T1000 (cell line): ENCODE data around the gene ZSCAN16.
"Not testable (repeated sequence)": the region's sequence is repeated elsewhere in the genome, so short reads cannot be mapped to it uniquely, and the experiment has no call there.

Experiments
- DNase-seq: peaks from one replicate; lab custom pipeline; 2025; ENCODE audit warnings: mixed read lengths; lab: John Stamatoyannopoulos, UW

The ZSCAN16 gene

DNA sequence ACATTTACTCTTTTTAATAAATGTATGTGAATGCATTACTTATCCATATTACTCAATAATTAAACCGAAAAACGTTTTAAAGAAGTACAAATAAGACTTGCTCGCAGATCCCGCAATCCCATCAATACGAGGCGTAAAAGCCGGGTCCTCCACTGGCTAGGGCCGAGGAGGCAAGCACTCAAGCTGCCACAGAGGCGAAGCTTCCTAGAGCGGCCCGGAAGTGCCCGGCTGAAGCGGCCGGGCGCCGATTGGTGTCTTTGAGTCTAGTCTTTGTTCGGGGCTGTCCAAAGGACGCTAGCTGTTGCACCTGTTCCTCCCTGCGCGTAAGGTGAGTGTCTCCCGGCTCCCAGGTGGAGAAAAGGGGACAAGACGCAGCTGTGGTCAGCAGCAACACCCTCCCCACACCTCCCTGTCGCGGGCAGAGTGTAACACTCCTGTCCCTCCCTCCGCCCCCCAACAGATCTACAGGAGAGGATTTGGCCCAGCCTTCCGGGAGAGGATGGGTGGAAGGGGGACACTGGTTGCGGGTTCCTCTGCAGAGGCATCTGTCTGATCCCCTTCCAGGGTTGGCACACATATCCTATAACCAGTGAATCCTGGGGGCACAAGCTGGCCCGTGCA lies at the start of gene ZSCAN16:
TSS of gene ZSCAN16 (plus strand) at position 260 of the 621 bp plus-strand sequence. CDS start 835 bp downstream, outside the sequence.
- DNase-seq, result no peak

GRCh38 chr6:28078050-28078449 lies 46.4 kb upstream of the ZSCAN16 start:
- no peak for DNase-seq

DNA sequence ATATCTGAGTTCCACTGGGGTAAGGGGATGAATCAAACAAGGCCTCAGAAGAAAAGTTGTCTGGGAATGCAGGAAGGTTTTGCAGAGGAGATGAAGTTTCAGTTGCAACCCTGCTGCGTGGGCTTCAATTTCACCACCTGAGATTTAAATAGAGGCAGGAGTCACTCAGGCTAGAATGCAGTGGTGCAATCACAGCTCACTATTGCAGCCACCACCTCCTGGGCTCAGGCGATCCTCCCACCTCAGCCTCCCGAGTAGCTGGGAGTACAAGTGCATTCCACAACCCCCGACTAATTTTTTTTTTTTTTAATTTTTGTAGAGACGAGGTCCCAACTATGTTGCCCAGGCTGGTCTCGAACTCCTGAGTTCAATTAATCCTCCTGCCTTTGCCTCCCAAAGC lies 45.6 kb upstream of the ZSCAN16 start:
- DNase-seq, result no peak

DNA sequence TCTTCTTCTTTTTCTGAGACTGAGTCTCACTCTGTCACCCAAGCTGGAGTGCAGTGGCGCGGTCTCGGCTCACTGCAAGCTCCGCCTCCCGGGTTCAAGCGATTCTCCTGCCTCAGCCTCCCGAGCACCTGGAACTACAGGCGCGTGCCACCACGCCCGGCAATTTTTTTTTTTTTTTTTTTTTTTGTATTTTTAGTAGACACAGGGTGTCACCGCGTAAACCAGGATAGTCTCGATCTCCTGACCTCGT lies 44.1 kb upstream of the ZSCAN16 start, which contains the start of gene ZNF165:
TSS of gene ZNF165 (plus strand) at position 188 of the 250 bp plus-strand sequence. CDS start 4,913 bp downstream, outside the sequence.
- not testable (repeated sequence) for DNase-seq

GRCh38 chr6:28080631-28081485 lies 43.6 kb upstream of the ZSCAN16 start:
- peak; percentile 92 for DNase-seq

DNA sequence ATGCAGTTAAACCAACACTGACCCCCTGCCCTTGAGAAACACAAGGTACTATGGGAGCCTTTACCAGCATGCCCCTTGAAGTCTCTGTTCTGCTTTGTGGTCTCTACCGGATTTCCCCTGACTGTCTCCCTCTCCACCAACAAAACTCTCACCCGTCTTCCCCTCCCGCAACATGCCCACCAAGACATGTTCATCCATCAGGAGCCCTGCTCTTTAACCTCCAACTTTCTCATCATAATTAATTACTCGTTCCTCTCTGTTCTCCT lies 43.0 kb upstream of the ZSCAN16 start:
- DNase-seq, result no peak

DNA sequence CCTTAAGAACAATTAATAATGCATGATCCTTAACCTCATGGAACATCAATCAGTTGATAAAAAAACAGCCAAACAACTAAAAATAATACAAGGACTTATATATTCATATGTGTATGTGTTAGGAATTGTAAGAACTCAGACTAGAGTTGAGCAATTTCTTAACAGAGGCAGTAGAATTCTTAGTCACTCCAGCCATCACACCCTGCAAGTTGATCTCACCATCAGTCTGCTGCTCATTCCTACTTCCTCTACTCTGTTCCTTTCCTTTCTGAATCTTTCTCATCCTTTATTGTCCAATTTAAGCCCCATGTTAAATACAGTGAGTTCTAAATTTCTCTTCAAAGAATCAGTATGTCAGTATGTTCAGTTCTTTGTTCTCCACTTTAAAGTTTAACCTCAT lies 41.5 kb upstream of the ZSCAN16 start:
- no peak for DNase-seq

DNA sequence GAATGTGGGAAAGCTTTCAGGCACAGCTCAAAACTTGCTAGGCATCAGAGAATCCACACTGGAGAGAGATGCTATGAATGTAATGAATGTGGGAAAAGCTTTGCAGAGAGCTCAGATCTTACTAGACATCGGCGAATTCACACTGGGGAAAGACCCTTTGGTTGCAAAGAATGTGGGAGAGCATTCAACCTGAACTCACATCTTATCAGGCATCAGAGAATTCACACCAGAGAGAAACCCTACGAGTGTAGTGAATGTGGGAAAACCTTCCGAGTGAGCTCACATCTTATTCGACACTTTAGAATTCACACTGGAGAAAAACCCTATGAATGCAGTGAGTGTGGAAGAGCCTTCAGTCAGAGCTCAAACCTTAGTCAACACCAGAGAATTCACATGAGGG lies 35.4 kb upstream of the ZSCAN16 start:
- DNase-seq, result no peak

GRCh38 chr6:28090917-28091586 lies 33.4 kb upstream of the ZSCAN16 start:
- no peak for DNase-seq

- DNase-seq, result not testable (repeated sequence)
Observed at GRCh38 chr6:28102222-28102621, 22.2 kb upstream of the ZSCAN16 start.

GRCh38 chr6:28102699-28103098 lies 21.7 kb upstream of the ZSCAN16 start:
- DNase-seq, result not testable (repeated sequence)

- DNase-seq, result peak; percentile 55
Observed at GRCh38 chr6:28104392-28105244, 19.8 kb upstream of the ZSCAN16 start.

- no peak for DNase-seq
Observed at GRCh38 chr6:28105245-28105639, 19.2 kb upstream of the ZSCAN16 start.

DNA sequence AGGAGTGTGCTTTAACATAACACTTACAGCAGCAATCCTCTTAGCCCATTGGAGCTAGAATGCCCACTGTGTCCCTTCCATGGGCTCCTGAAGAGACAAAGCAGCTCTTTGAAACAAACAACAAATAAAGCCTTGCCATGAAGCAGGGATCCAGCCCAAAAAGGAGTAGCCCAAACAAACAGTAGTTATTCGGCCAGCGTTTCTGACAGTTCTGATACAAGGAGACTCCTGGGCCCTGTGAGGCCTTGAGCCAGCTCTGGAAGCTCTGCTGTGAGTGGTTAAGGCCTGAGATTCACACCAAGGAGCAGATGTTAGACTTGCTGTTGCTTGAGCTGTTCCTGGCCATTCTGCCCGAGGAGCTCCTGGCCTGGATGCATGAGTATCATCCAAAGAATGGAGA lies 16.9 kb upstream of the ZSCAN16 start:
- DNase-seq, result no peak

- no peak for DNase-seq
Observed at GRCh38 chr6:28111964-28112363, 12.4 kb upstream of the ZSCAN16 start.

DNA sequence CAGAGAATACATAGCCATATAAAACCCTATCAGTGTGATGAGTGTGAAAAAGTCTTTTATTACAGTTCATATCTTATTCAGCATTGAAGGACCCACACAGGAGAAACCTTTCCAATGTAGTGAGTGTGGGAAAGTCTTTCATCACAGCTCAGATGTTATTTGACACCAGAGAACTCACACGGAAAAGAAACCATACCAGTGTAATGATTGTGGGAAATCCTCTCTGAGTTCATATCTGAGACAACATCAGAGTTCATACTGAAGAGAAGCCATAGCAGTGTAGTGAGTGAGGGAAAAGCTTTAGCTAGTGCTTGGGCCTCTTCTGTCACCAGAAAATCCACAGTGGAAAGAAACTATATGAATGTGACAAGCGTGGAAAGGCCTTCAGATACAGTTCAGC lies 8.6 kb upstream of the ZSCAN16 start:
- no peak for DNase-seq

GRCh38 chr6:28117386-28118050 lies 6.9 kb upstream of the ZSCAN16 start:
- DNase-seq, result no peak

- DNase-seq, result no peak
Observed at GRCh38 chr6:28118217-28118616, 6.2 kb upstream of the ZSCAN16 start.

GRCh38 chr6:28121876-28122275 lies 2.5 kb upstream of the ZSCAN16 start:
- DNase-seq, result no peak

GRCh38 chr6:28122283-28122682 lies 2.1 kb upstream of the ZSCAN16 start:
- DNase-seq, result not testable (repeated sequence)

DNA sequence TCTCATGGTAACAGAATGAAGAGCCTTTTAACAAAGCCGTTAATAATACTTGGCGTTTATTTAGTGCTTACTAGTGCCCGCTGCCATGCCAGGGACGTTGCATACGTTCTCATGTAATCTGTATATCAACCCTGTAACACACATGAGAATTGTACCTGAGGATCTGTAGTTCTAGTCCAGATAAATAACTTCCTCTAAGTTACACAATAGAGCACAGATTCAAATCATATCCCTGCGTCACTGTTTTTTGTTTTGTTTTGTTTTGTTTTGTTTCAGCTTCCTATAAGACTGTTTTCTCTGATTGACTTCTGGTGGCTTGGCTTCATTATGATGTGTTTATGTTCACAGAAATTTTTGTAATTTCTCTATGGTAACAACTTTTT lies 553 bp downstream of the ZSCAN16 start:
- no peak for DNase-seq

DNA sequence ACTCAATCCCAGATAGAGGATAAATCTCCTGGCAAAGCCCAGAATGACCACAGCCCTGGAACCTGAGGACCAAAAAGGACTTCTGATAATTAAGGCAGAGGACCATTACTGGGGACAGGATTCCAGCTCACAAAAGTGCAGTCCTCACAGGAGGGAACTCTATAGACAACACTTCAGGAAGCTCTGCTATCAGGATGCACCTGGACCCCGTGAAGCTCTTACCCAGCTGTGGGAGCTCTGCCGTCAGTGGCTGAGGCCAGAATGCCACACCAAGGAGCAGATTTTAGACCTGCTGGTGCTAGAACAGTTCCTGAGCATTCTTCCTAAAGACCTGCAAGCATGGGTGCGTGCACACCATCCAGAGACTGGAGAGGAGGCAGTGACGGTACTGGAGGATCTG lies 992 bp downstream of the ZSCAN16 start:
- DNase-seq, result no peak
